H1 (cell line): ENCODE measurements around the gene DENND6B. TPM values are rescaled to one million over a fixed set of nuclear protein-coding genes. Genes with fewer than 3 reads are reported as not detected.

Experiments used
- BACH1 ChIP-seq: IDR thresholded peaks from 2 replicates; pipeline ENCODE4 v1.6.1; 2012; ENCODE audit warnings: low read length, improper control_type of control experiment
- BRCA1 ChIP-seq: IDR thresholded peaks from 2 replicates; pipeline ENCODE4 v1.6.1; 2012; ENCODE audit warnings: low read depth, low read length, improper control_type of control experiment
- CBX5 ChIP-seq: fragments of 300-800, 300-1000 bp; sonication (generic); IDR thresholded peaks from 2 replicates; pipeline ENCODE4 v1.7.1; 2016; ENCODE audit warnings: antibody characterized with exemption, low read length, low read depth
- CEBPB ChIP-seq: IDR thresholded peaks from 2 replicates; pipeline ENCODE4 v1.6.1; 2012; ENCODE audit warnings: low read depth, low read length
- CHD1 ChIP-seq: IDR thresholded peaks from 2 replicates; pipeline ENCODE4 v1.6.1; 2012; ENCODE audit warnings: low read depth, low read length, improper control_type of control experiment
- CREB1 ChIP-seq: IDR thresholded peaks from 2 replicates; pipeline ENCODE4 v1.6.1; 2012; ENCODE audit warnings: inconsistent platforms
- KDM1A ChIP-seq: fragments of 200-600, 300-600 bp; sonication (generic); IDR thresholded peaks from 2 replicates; pipeline ENCODE4 v1.7.1; 2016; ENCODE audit warnings: mild to moderate bottlenecking, low read length, borderline replicate concordance
- KDM4A ChIP-seq: IDR thresholded peaks from one replicate; pipeline ENCODE4 v1.7.1; 2012; ENCODE audit warnings: low read depth, mild to moderate bottlenecking, moderate library complexity, low read length, inconsistent platforms; ENCODE audit not compliant: severe bottlenecking
- NANOG ChIP-seq: IDR thresholded peaks from 2 replicates; pipeline ENCODE4 v1.6.1; 2011; ENCODE audit warnings: low read length, low read depth, mild to moderate bottlenecking, inconsistent platforms; ENCODE audit not compliant: insufficient read depth, poor library complexity, severe bottlenecking
- RAD21 ChIP-seq, 2 experiments: IDR thresholded peaks in 1 of 2; conservative IDR thresholded peaks in 1 of 2; 2 replicates each; pipeline ENCODE4 v1.6.1; 2011; ENCODE audit warnings: low read depth in 2 of 2, low read length in 2 of 2, improper control_type of control experiment in 1 of 2, inconsistent platforms in 1 of 2, mild to moderate bottlenecking in 1 of 2, moderate library complexity in 1 of 2
- SIRT6 ChIP-seq: IDR thresholded peaks from one replicate; pipeline ENCODE4 v1.7.1; 2012; ENCODE audit warnings: low read length, inconsistent platforms
- TCF12 ChIP-seq: IDR thresholded peaks from 2 replicates; pipeline ENCODE4 v1.6.1; 2011; ENCODE audit warnings: low read depth, mild to moderate bottlenecking, low read length
- polyA plus RNA-seq, 7 experiments: library from polyadenylated mRNA; depleted of rRNA in 3 of 7; stranded (reverse) in 5 of 7; unstranded in 2 of 7; fragments of >200 nt in 5 of 7; fragments of 200-250 nt in 2 of 7; gene quantifications; 1 replicate in 5 of 7; 2 replicates in 1 of 7; 4 replicates in 1 of 7; pipeline versions ENCODE4 v1.2.1 to v1.2.3, GENCODE V29; 2011 to 2013; ENCODE audit warnings: missing spikeins in 2 of 7, mixed read lengths in 2 of 7
- total RNA-seq: library from RNA; stranded (reverse); fragmentation: NEBNext Ultra II Directional; extraction: Animal tissue kit (Norgen Biotek cat#: 25700); gene quantifications from 2 replicates; pipeline ENCODE4 v1.2.1, GENCODE V29; 2021
- TF ChIP-seq, protein P1 (sequence below): IDR thresholded peaks from 2 replicates; pipeline ENCODE4 v1.6.1; 2011; ENCODE audit warnings: low read depth, mild to moderate bottlenecking, low read length; ENCODE audit not compliant: insufficient read depth
- TF ChIP-seq, protein P2 (sequence below): IDR thresholded peaks from 2 replicates; pipeline ENCODE4 v1.6.1; 2012; ENCODE audit warnings: inconsistent platforms

DENND6B gene
- total and polyA plus RNA-seq, 2 of the 8 experiments (the other 6 are each of a cell fraction or from before 2014, with no cell fraction given), result 1.1 to 1.9 TPM

DNA sequence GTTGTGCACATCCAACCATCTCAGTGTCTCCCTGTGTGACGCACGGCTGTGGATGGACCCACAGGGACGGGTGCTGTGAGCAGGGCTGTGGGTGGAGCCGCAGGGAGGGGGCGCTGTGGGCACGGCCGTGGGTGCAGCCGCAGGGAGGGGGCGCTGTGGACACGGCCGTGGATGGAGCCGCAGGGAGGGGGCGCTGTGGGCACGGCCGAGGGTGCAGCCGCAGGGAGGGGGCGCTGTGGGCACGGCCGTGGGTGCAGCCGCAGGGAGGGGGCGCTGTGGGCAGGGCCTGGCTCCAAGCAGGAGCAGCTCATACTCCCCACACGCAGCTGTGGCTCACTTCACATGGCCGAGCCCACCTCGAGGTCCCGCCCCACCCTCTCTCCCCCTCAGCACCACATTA lies 50.7 kb downstream of the DENND6B start (continued):
- TF ChIP-seq KDM1A (no peak), TCF12 (peak; percentile 85; the same call in 1 of the 2 replicates), NANOG (no peak), BRCA1 (no peak), SIRT6 (no peak), CHD1 (no peak), CREB1 (0 out of 2 replicates have a peak, but pooled peaks have one; percentile 31), CBX5 (no peak), BACH1 (no peak), RAD21 (IDR thresholded peaks at IDR 0.05 in 1 of 2, conservative IDR thresholded peaks at IDR 0.05 in 1 of 2; ENCODE audit: low read depth in 2 of 2, low read length in 2 of 2) (peak in 1 of 2 experiments; percentile 36; a peak in 3 of 4 replicates), KDM4A (no peak), CEBPB (no peak)
- TF ChIP-seq, protein P1, sequence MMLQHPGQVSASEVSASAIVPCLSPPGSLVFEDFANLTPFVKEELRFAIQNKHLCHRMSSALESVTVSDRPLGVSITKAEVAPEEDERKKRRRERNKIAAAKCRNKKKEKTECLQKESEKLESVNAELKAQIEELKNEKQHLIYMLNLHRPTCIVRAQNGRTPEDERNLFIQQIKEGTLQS, result peak; percentile 92
- TF ChIP-seq, protein P2, sequence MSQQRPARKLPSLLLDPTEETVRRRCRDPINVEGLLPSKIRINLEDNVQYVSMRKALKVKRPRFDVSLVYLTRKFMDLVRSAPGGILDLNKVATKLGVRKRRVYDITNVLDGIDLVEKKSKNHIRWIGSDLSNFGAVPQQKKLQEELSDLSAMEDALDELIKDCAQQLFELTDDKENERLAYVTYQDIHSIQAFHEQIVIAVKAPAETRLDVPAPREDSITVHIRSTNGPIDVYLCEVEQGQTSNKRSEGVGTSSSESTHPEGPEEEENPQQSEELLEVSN, result no peak
- TF ChIP-seq, all 59 proteins: peak for 13
